HG03135 (cell line): ENCODE data around the gene KCNQ1OT1.

Experiments
- ATAC-seq: cut with Tn5 transposase; IDR thresholded peaks from one replicate; pipeline ENCODE4 v1.9.1; 2021; ENCODE audit warnings: mild to moderate bottlenecking, moderate library complexity; ENCODE audit not compliant: unreplicated experiment

The KCNQ1OT1 gene

GRCh38 chr11:2722955-2723354 is 23.2 kb upstream of the KCNQ1OT1 start:
- no peak for ATAC-seq

DNA sequence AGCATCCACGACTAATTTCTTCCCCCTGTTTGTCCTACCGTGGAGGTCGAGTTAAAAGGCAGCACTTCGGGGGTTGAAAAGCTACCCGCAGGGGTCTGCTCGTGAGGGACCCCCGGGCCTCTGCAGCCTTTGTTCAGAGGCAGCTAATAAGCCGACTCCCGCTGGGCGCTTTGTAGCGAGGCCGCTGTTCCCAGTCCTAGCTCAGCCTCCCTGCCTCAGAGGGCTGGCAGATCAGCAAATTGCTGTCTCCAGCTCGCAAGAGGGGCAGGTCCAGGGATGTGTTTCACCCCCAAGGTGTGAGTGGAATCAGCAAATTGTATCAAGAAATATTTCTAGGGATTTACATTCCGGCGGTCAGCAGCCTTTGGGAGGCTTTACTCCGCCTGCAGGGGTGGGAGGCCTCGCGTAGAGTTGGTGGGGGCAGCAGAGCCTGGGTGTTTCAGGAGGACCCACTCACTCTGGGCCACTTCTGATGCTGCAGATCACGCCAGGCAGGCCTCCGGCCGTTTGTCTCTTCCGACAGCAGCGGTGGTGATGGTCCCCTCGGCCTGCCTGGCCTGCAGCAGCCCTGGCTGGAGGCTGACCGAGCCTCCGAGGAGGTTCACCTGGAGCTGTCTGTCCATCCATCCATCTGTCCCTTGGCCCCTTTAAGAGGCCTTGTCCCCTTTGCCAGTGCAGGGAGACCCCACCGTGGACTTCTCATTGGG is 21.6 kb upstream of the KCNQ1OT1 start:
- ATAC-seq, result no peak

DNA sequence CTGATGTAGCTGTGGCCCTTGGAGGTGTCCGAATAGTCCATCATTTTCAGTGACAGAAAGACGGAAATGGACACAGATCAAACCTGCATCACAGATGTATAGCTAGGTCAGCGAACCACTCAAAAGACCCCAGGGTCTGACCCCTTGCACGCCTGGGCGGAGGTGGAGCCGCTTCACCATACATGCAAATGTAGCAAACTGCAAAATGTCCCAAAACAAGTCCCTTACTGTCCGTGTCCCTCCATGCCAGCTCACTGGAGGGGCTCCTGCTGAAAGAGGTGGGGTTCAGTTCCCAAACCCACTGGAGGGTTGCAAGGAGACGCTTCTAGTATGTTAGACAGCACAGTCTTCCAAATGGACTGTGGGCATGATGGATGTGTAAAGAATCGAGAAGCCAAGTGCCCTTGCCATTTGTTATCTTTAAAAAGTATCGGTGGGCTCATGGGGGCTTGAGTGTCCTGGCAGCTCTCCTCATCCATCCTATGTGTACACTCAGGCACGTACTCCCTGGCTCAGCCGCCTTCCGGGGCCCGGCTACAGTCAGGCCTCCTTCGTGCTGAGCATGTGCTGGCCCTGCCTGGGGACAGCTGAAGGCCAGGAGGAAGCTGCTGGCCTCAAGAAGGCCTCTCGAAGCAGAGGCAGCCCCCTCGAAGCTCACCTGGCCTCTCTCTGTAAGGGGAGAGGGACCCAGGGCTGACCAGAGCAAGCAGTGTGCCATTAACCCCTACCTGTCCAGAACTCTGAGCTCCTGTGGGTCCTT is 20.2 kb upstream of the KCNQ1OT1 start:
- ATAC-seq, result no peak

DNA sequence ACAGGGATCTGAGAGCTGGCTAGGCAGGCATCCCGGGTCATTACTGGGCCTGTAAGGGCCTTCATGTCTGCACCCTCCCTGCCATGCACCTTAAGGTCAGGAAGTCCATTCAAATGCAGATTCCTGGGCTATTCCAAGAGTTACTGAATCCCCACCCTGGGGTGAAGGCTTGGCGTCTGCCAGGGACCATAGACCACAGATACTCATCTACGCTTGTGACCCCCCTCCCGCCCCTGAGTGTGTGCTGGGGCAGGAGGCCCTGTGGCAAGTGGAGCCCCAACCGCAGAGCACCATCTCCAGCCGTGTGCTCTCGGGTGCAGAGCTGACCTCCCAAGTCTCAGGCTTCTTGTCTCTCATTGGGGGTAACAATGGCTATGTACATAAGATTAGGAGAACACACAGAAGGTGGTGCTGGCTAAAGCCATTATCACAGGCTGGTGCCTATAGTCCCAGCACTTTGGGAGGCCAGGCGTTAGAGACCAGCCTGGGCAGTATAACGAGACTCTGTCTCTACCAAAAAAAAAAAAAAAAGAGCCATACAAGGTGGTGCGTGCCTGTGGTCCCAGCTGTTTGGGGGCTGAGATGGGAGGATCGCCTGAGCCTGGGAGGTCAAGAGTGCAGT is 19.1 kb upstream of the KCNQ1OT1 start:
- no peak for ATAC-seq

DNA sequence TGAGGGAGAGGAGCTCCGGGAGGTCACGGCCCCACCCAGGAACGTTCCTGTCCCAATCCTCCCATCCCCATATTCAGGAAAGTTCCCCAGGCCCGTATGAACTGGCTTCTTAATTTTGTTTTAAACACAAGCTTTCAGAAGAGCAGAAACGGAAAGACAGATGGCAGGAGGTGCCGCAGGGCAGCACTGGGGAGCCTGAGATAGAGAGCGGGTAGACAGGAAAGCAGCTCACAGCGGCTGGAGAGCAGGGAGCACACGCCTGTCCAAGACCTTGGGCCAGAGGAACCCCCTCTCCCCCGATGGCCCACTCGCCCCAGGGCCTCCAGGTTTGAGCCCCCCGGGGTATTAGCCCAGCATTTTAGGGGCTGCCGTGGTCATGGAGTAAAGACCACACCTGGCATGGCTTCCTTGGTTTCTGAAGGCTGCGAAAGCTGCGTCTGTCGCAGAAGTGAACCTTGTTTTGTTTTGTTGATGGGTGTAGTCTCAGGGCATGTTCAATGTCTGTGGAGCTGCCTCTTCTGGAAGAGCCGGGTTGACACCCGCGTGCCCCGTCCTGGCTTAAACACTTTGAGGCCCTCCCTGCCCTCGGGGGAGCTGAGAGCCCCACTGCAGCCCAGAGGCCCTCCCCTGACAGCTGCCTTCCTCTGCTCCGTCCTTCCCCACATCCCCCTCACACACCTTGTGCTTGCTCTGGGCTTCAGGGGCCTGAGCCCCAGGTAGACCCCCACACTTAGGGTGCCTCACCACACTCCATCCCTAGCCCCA is 17.9 kb upstream of the KCNQ1OT1 start:
- no peak for ATAC-seq

DNA sequence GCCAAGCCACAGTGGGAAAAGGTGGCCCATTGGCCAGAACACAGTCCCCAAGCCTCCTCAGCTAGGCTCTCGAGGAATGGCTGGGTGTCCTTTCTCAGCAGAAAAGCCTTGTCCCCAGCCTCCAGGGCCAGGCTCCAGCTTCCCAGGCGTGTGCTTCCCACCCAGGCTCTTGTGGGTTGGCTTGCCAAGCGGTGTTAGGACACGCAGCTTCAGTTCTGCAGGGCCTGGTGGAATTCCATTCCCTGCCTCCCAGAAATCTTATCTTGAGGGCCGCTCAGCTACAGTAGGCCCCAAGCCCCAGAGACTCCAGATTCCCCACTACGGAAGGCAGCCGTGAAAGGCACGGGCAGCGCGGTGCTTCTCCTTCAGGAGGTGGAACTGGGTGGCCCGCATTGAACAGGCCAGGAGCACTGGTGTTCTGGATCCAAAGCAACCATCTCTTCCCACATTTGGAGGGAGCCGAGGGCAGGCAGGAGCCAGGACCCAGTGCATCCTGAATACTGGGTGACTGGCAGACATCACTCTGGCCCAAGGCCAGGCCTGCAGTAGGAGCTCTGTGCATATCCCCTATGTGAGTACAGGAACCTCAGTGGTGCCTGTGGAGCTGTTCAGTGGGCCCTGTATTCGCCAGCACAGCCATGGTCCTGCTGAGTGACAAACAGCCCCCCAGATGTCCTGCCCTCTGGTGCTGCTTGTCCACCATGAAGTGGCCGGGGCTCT is 16.7 kb upstream of the KCNQ1OT1 start:
- no peak for ATAC-seq

- ATAC-seq, result no peak
These were observed 16.0 kb upstream of the KCNQ1OT1 start for GRCh38 chr11:2715716-2716350.

GRCh38 chr11:2714871-2715270 is 15.1 kb upstream of the KCNQ1OT1 start:
- ATAC-seq, result no peak

DNA sequence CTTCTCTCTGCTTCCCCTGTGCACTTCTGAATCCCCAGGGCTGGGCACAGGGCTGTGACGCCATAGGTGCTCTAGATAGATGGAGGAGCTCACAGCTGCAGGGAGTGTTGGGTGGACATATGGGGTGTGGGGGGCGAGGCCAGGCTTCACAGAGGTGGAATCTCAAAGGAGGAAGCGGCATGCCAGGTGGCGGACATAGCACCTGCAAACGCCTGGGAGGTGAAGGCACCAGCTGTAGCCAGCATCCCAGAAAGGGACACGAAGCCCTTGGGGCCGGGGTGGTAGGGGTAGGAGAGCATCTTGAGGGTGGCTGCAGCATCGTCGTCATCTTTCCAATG is 14.6 kb upstream of the KCNQ1OT1 start:
- ATAC-seq, result no peak

DNA sequence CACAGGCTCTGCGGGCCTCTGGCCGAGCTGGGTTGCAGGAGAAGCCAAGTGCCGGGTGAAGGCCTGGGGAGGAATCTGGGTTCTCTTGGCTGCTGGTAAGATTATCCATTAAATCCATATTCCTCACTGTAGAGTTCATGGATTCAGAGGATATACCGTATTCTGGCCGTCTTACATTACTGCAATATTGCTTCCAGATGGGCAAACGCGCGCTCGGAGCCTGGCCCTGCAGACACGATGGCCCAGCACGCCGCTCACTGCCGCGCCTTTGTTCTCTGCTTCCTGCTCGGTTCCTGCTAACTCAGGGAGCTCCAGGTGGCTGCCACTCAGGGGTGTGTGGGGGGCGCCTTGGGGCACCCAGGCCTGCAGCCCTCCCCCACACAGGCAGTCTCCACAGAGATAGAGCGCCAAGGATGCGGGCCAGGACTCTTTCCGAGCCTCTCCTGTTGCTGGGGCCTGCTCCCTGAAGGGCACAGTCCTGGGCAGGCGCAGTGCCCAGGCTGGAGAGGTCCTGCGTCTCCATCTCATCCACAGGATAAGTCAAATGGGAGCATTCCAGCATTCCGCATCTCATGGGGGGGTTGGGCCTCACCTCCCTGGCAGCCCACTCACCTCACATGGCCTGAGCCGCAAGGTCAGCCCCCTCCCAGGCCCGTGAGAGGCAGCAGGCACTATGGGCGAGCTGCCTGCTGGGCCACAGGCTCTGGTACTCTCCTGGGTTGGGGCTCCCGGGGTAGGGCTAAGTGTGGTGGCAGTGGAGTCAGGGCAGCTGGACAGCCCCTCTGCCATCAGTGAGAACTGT is 14.1 kb upstream of the KCNQ1OT1 start:
- no peak for ATAC-seq

- no peak for ATAC-seq
These were observed 13.3 kb upstream of the KCNQ1OT1 start for GRCh38 chr11:2713094-2713493.

DNA sequence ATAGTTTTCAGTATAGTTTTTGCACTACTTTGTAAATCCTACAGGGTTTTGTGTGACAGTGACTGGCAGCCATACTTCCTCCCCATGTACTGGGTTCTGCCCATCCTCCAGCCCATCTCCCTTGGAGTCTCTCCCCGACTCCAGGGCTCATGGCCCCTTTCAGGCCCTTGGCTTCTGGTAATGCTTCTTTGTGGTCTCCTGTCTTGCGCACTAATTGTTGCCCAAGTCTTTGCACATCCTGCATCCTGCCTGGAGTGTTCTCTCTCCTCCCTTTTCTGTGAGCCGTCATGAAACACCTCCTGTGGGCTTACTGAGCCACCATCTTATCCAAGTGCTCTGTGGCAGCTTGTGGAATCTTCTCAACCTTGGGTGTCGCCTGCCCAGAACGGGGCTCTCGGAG is 11.4 kb upstream of the KCNQ1OT1 start:
- no peak for ATAC-seq

DNA sequence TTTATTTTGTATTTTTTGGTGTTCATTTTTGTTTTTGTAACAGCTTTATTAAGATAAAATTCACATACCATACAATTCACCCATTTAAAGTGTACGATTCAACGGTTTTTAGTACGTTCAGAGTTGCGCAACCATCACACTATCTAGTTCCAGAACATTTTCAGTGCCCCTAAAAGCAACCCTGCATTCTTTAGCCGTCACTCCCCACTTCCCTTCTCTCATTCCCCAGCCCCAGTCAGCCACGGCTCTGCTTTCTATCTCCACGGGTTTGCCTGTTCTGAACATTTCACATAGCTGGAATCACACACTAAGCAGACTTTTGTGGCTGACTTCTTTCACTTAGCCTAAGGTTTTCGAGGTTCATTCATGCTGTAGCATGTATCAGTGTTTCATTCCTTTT is 9.6 kb upstream of the KCNQ1OT1 start:
- no peak for ATAC-seq

DNA sequence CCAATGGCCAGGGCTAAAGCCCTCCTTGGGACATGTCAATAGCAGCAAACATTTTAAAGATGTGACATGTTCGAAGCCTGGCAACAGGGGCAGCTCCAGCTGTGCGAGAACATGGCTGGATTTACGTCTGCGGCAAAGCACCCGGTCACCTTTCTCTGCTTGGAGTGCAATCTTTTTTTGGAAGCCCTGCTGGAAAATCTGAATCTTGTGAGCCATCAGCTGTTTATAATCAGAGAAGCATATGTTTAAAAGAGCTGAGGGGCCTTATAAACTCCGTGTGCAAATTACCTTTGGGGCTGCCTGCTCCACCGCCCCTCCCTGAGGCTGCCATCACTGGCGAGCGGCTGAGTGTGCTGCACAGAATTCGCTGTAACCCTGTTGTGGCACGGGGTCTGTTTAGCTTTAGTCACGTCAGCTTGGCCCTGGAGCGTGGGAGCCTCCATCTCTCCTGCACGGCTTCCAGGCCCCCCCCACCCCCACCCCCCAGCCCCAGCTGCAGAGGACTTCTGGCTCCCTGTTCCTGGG is 9.0 kb upstream of the KCNQ1OT1 start:
- ATAC-seq, result no peak

GRCh38 chr11:2708151-2708581 is 8.4 kb upstream of the KCNQ1OT1 start:
- ATAC-seq, result no peak

- ATAC-seq, result no peak
These were observed 7.9 kb upstream of the KCNQ1OT1 start for GRCh38 chr11:2707736-2708135.

- ATAC-seq, result no peak
These were observed 6.5 kb upstream of the KCNQ1OT1 start for GRCh38 chr11:2706321-2706720.

GRCh38 chr11:2704896-2705606 is 5.3 kb upstream of the KCNQ1OT1 start:
- ATAC-seq, result no peak

- no peak for ATAC-seq
These were observed 4.6 kb upstream of the KCNQ1OT1 start for GRCh38 chr11:2704356-2704755.
